Neural cell (in vitro differentiated cells): ENCODE measurements around the gene CMBL. TPM values are rescaled to one million over a fixed set of nuclear protein-coding genes. Genes with fewer than 3 reads are reported as not detected.

ENCODE experiments used
- H2AFZ ChIP-seq: fragments of 200-600, 300-800 bp; sonication (generic), shearing (Covaris generic); 2 replicates; pipeline ENCODE4 v1.6.0; 2014; ENCODE audit warnings: low read depth, mild to moderate bottlenecking, antibody characterized with exemption, low read length, moderate library complexity
- H3F3A ChIP-seq: fragments of 200-600 bp; shearing (Covaris generic); 2 replicates; pipeline ENCODE4 v1.6.1; 2016; ENCODE audit warnings: mild to moderate bottlenecking, moderate library complexity, mixed read lengths, antibody characterized with exemption, low read length; ENCODE audit not compliant: insufficient read depth, poor library complexity, severe bottlenecking
- H3K27ac ChIP-seq: fragments of 200-600, 300-800 bp; sonication (generic), shearing (Covaris generic); 2 replicates; pipeline ENCODE4 v1.5.1; 2014; ENCODE audit warnings: mild to moderate bottlenecking, low read length, moderate library complexity
- H3K27me3 ChIP-seq: fragments of 300-800, 200-600 bp; sonication (generic), shearing (Covaris generic); 2 replicates; pipeline ENCODE4 v1.6.0; 2014; ENCODE audit warnings: mild to moderate bottlenecking, low read depth, low read length, moderate library complexity; ENCODE audit not compliant: insufficient read depth
- H3K36me3 ChIP-seq: fragments of 300-800, 200-600 bp; sonication (generic), shearing (Covaris generic); 2 replicates; pipeline ENCODE4 v1.5.1; 2014; ENCODE audit warnings: mild to moderate bottlenecking, antibody characterized with exemption, low read length, moderate library complexity; ENCODE audit not compliant: insufficient read depth
- H3K4me2 ChIP-seq: fragments of 300-800, 200-600 bp; sonication (generic), shearing (Covaris generic); 2 replicates; pipeline ENCODE4 v1.6.0; 2014; ENCODE audit warnings: mild to moderate bottlenecking, low read length
- H3K4me3 ChIP-seq: fragments of 300-800, 200-600 bp; sonication (generic), shearing (Covaris generic); 2 replicates; pipeline ENCODE4 v1.5.1; 2014; ENCODE audit warnings: mild to moderate bottlenecking, low read length, moderate library complexity
- H3K79me2 ChIP-seq: fragments of 200-600 bp; shearing (Covaris generic); replicated peaks from 2 replicates; pipeline ENCODE4 v1.6.0; 2014; ENCODE audit warnings: mild to moderate bottlenecking, low read length, moderate library complexity; ENCODE audit not compliant: insufficient read depth
- H3K9ac ChIP-seq: fragments of 300-800, 200-600 bp; sonication (generic), shearing (Covaris generic); 2 replicates; pipeline ENCODE4 v1.6.1; 2016; ENCODE audit warnings: mild to moderate bottlenecking, low read length, mixed read lengths
- H3K9me2 ChIP-seq: fragments of 200-600 bp; shearing (Covaris generic); 2 replicates; pipeline ENCODE4 v1.6.1; 2016; ENCODE audit warnings: mild to moderate bottlenecking, low read length, mixed read lengths; ENCODE audit not compliant: insufficient read depth
- H3K9me3 ChIP-seq: fragments of 200-600, 300-800 bp; sonication (generic), shearing (Covaris generic); 2 replicates; pipeline ENCODE4 v1.6.1; 2016; ENCODE audit warnings: mild to moderate bottlenecking, mixed run types, low read length, moderate library complexity, mixed read lengths
- H4K20me1 ChIP-seq: fragments of 200-600 bp; shearing (Covaris generic); 2 replicates; pipeline ENCODE4 v1.6.1; 2016; ENCODE audit warnings: mild to moderate bottlenecking, mixed run types; ENCODE audit not compliant: insufficient read depth
- CTCF ChIP-seq: fragments of 450-650 bp; IDR thresholded peaks from 2 replicates; pipeline ENCODE4 v1.5.1; 2014; ENCODE audit warnings: antibody characterized with exemption, mild to moderate bottlenecking, moderate library complexity; ENCODE audit not compliant: poor library complexity, severe bottlenecking
- EP300 ChIP-seq: fragments of 450-650 bp; conservative IDR thresholded peaks from 2 replicates; pipeline ENCODE4 v1.6.1; 2014; ENCODE audit warnings: antibody characterized with exemption, mild to moderate bottlenecking, moderate library complexity; ENCODE audit not compliant: poor library complexity, severe bottlenecking
- EZH2 ChIP-seq: fragments of 200-600, 300-800 bp; shearing (Covaris generic), sonication (generic); IDR thresholded peaks from 2 replicates; pipeline ENCODE4 v1.6.1; 2014; ENCODE audit warnings: antibody characterized with exemption, low read length, borderline replicate concordance, mild to moderate bottlenecking; ENCODE audit not compliant: insufficient read depth, poor library complexity, severe bottlenecking
- MXI1 ChIP-seq: fragments of 450-650 bp; conservative IDR thresholded peaks from 2 replicates; pipeline ENCODE4 v1.6.1; 2014; ENCODE audit warnings: antibody characterized with exemption, mild to moderate bottlenecking; ENCODE audit not compliant: poor library complexity, severe bottlenecking
- POLR2AphosphoS5 ChIP-seq: IDR thresholded peaks from 2 replicates; pipeline ENCODE4 v1.6.1; 2012
- RAD21 ChIP-seq: fragments of 450-650 bp; conservative IDR thresholded peaks from 2 replicates; pipeline ENCODE4 v1.6.1; 2014; ENCODE audit warnings: antibody characterized with exemption, mild to moderate bottlenecking, moderate library complexity
- REST ChIP-seq: IDR thresholded peaks from 2 replicates; pipeline ENCODE4 v1.6.1; 2012; ENCODE audit warnings: borderline replicate concordance
- SMC3 ChIP-seq: fragments of 450-650 bp; conservative IDR thresholded peaks from 2 replicates; pipeline ENCODE4 v1.6.1; 2014; ENCODE audit warnings: antibody characterized with exemption, mild to moderate bottlenecking, moderate library complexity; ENCODE audit not compliant: poor library complexity
- TAF1 ChIP-seq: IDR thresholded peaks from 2 replicates; pipeline ENCODE4 v1.6.1; 2012; ENCODE audit warnings: low read depth
- polyA plus RNA-seq: library from polyadenylated mRNA; depleted of rRNA; stranded (reverse); fragments of >200 nt; gene quantifications from 2 replicates; pipeline ENCODE4 v1.2.3, GENCODE V29; 2014

The CMBL gene
- polyA plus RNA-seq, 1 donor from 2014 or later = 0.58 TPM

- Histone ChIP-seq H3F3A (peaks cover 17% of the 10 kb centered on the region), H3K36me3 (no peaks in the 10 kb centered on the region), H3K9ac (peak overlapping the region; percentile 94), H3K27ac (peak overlapping the region; percentile 99), H3K27me3 (no peaks in the 10 kb centered on the region), H2AFZ (peak overlapping the region; percentile 3), H4K20me1 (no peaks in the 10 kb centered on the region), H3K9me2 (no peaks in the 10 kb centered on the region), H3K9me3 (no peaks in the 10 kb centered on the region), H3K4me2 (peak overlapping the region; percentile 81), H3K79me2 (peaks cover 72% of the 10 kb centered on the region), H3K4me3 (peak overlapping the region; percentile 86)
- TF ChIP-seq EP300 (no peak), REST (peak; percentile 53), SMC3 (no peak), EZH2 (no peak), RAD21 (peak; percentile 12), MXI1 (peak; percentile 15), TAF1 (no peak)
Measured at GRCh38 chr5:10354048-10354872, 46.6 kb upstream of the CMBL start.

- Histone ChIP-seq H3K27ac (peak within 1 kb of the TSS; percentile 99), H3K4me2 (peak within 1 kb of the TSS; percentile 84), H3K36me3 (no peaks in the 10 kb centered on the region), H3K9ac (peak within 1 kb of the TSS; percentile 94), H3F3A (peaks cover 14% of the 10 kb centered on the region), H3K9me2 (no peaks in the 10 kb centered on the region), H3K27me3 (no peaks in the 10 kb centered on the region), H3K79me2 (peaks cover 63% of the 10 kb centered on the region), H2AFZ (peak within 1 kb of the TSS; percentile 80), H4K20me1 (no peaks in the 10 kb centered on the region), H3K4me3 (peak within 1 kb of the TSS; percentile 86), H3K9me3 (no peaks in the 10 kb centered on the region)
- TF ChIP-seq RAD21 (peak; percentile 68), EZH2 (no peak), TAF1 (peak; percentile 59), SMC3 (peak; percentile 65), REST (no peak), CTCF (no peak), MXI1 (peak; percentile 91), EP300 (peak; percentile 74), POLR2AphosphoS5 (peak; percentile 100)
Measured at GRCh38 chr5:10353241-10354047, 45.7 kb upstream of the CMBL start, which contains the start of gene MARCHF6. MARCHF6 (plus strand) TSS chr5:10353695; CDS start chr5:10353899, 204 bp downstream.
